Smooth muscle cell of the brain vasculature (primary cell): ENCODE data around the gene HDAC9.

Experiments used
- DNase-seq: peaks from one replicate; pipeline ENCODE4 v3.0.0-alpha.2; 2012; ENCODE audit warnings: low read depth, low spot score

The HDAC9 gene

GRCh38 chr7:18524248-18524647, 28.7 kb downstream of the HDAC9 start:
- no peak for DNase-seq

- no peak for DNase-seq
These were observed 30.9 kb downstream of the HDAC9 start for GRCh38 chr7:18526368-18526878.

- DNase-seq: no peak
These were observed 33.7 kb downstream of the HDAC9 start for GRCh38 chr7:18529239-18529638.

GRCh38 chr7:18530224-18531179, 35.0 kb downstream of the HDAC9 start:
- DNase-seq: no peak

GRCh38 chr7:18531539-18531938, 36.0 kb downstream of the HDAC9 start:
- no peak for DNase-seq

- no peak for DNase-seq
These were observed 37.3 kb downstream of the HDAC9 start for GRCh38 chr7:18532813-18533212.

GRCh38 chr7:18534481-18534880, 38.9 kb downstream of the HDAC9 start:
- DNase-seq: no peak

DNA sequence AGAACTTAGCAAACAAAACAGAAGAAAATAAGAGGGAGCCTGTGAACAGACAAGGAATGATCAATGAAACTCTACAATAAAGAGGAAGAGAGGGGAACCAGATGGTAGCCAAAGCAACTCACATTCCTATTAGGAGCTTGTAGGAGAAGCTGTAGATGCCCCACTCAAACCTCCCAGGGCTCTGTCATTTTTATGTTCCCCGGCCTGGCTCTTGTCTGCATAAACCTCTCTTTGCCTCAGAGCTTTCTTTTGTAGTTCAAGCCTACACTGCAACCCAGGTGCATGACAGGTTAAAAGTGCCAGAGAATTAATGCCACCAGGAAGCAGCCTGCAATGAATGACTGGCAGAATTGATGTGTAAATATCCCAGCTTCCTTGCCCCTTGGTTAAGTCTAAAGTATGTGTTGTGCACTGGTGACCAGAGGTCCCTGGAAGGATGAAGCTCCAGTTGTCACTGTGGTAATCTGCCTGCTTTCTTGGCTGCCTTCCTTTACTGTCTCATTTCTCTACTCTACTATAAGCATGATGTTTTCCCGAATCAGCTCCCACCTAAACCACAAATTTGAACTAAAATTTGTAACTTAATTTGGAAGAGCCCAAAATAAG, 40.4 kb downstream of the HDAC9 start:
- DNase-seq: no peak

DNA sequence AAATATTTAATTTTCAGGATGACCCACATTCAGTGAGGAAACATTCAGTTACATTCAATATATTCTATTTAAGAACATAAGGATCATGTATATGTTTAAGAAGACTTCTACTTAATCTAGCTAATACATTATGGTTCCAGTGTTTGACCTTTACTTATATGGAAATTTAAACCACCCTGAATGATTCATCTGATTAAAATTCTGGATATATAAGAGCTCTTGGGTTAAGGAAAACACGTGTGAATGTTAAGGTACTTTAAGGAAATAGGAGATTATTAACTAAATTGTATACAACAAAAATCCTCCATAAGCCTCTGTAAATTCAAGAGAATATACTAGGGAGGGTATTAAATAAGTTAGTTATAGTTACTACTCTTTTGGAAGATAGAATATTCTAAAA, 40.9 kb downstream of the HDAC9 start:
- DNase-seq: no peak

- DNase-seq: no peak
These were observed 43.2 kb downstream of the HDAC9 start for GRCh38 chr7:18538554-18539250.

- no peak for DNase-seq
These were observed 44.8 kb downstream of the HDAC9 start for GRCh38 chr7:18540396-18540795.

- DNase-seq: no peak
These were observed 45.8 kb downstream of the HDAC9 start for GRCh38 chr7:18541181-18541870.

- no peak for DNase-seq
These were observed 46.3 kb downstream of the HDAC9 start for GRCh38 chr7:18541871-18542212.

- DNase-seq: no peak
These were observed 51.0 kb downstream of the HDAC9 start for GRCh38 chr7:18546576-18546975.

DNA sequence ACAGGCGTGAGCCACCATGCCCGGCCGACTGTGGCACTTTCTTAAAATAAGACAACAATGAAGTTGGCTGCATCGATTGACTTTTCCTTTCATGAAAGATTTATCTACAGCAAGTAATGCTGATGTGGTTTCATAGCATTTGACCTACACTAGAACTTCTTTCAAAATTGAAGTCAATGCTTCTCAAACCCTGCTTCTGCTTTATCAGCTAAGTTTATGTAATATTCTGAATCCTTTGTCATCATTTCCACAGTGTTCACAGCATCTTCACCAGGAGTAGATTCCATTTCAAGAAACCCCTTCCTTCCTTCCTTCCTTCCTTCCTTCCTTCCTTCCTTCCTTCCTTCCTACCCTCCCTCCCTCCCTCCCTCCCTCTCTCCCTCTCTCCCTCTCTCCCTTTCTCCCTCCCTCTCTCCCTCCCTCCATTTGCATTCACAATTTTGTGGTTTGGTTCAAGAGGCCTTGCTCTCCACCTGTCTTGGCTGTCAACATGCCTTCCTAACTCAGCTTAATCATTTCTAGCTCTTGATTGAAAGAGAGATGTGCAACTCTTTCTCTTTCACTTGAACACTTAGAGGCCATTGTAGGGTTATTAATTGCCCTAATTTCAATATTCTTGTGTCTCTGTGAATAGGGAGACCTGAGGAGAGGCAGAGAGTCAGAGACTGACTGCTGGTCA, 52.1 kb downstream of the HDAC9 start:
- no peak for DNase-seq

- no peak for DNase-seq
These were observed 53.0 kb downstream of the HDAC9 start for GRCh38 chr7:18548534-18548933.

DNA sequence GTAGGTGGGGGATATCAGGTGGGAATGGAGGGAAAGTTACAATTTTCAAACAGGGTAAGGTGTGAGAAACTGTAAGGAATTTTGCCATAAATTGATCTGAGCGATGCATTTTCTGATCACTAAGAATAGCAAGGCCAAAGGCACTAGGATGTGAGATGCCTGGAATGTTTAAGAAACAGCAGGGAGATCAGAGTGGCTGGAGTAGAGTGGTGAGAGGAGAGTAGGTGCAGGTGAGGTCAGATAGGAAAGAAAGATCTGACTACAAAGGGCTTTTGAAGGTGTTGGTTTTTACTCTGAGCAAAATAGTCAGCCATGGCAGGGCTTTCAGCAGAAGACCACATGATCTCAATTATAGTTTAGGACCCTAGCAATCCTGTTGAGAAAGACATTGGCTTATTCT, 55.0 kb downstream of the HDAC9 start:
- no peak for DNase-seq

DNA sequence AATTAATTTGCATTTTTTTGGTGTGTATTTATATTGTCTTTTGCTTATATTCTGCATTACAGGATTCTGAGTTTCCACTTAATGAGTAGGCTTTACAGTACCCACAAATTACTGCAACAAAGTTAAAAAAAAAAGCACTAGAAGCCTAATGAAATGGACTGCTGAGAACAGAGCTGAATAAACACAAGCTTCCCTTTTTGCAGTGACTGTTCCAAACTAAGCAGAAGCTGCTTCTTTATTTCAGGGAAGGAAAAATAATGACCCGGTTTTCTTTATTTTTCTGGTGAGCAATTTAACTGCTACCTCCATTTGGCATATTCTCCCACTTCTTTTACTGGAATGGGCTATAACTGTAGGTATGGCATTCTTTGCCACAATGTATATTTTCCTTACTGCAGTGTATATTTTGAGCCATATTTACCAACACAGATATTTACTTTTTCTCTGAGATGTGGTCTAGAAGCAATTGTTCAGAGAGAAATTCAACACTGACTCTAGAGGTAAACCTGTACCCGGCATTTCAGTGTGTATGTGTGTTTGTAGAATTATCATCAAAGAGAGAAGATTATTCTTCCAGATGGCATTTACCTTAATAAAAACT, 56.9 kb downstream of the HDAC9 start:
- no peak for DNase-seq

- no peak for DNase-seq
These were observed 57.5 kb downstream of the HDAC9 start for GRCh38 chr7:18552943-18553604.

DNA sequence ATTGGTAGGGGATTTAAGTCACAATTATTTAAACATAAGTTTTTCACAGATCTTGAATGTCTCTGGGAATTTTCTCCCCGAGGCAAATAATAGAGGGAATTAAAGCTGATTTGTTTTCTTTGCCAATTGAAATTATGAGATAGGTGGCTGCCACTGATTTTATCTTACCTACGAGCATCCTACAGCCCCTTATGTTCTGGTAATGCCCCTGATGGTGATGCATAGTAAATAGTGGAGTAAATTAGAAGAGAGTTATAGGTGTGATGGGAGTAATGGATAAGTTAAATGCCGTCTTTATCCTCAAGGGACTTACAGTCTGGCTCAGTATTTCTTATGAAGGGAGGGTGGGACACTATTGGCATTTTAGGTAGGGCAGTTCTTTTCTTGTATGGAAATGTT, 58.1 kb downstream of the HDAC9 start:
- no peak for DNase-seq
